Epidermal melanocyte (primary cell): ENCODE results near the gene PCGF3.
"Not testable (repeated sequence)": the region's sequence is repeated elsewhere in the genome, so short reads cannot be mapped to it uniquely, and the experiment has no call there.

ENCODE experiments used
- DNase-seq: peaks from one replicate; pipeline ENCODE4 v3.0.0; 2011; ENCODE audit warnings: low spot score; ENCODE audit not compliant: insufficient read length

The PCGF3 gene

DNA sequence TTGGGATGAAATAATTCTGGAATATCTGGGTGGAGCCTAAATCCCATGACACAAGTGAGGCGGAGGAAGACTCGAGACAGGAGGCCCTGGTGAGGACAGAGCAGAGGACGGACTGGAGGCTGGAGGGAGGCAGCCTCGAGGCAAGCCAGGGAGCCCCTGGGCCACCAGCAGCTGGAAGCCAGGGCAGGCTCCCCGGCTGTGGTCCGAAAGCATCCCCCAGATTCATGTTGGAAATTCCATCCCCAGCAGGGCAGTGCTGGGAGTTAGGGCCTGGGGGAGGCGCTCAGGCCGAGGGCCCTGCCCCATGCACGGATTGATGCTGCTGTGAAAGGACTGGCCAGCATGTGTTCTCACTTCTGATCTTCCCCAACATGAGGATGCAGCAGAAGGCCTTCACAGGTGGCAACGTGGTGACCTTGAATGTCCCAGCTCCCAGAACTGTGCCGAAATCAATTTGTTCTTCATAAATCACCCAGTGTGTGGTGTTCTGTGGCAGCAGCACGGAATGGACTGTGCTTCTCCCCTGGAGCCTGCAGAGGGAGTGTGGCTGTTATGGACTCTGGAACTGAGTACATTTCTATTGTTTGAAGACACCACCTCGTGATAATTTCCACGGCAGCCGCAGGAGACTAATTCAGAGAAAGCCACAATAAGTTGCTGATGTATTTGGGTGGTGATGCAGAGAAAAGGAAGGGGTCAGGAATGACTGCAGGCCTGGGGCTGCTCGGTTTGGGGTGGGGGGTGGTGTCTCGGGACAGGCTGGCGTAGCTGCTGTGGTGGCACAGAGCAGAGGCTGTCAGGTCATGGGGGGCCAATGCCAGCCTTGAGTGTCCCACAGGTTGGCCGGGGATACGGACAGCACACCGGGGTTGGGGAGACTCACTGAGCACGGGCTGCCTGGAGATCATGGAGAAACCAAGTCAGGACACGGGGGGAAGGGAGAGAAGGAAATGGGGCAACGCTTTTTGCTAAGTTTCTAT, 56.9 kb downstream of the PCGF3 start:
- DNase-seq = no peak

DNA sequence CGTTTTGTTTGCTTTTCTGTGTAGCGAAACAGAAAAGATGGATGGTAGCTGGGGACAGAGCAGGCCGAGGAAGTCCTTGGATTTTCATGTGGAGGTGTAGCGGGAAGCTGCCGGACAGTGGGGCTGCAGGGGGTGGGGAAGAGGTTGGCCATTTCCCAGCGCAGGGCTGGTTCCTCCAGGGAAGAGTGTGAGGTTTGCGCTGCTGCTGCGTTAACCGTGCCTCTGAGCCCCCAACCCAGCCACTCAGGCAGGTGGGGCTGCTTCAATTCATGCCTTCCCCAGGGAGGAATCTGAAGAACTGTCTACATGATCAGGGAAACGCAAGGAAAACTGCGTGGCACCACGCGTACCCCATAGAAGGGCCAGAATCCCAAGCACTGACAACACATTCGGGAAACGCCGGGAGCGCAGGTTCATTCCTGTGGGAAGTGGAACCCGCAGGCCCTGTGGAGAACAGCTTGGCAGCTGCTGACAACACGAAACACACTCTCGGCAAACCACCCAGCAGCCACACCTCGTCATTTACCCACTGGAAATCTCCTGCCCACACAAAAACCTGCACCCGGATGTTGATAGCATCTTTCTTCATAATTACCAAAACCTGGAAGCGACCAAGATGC, 57.7 kb downstream of the PCGF3 start:
- no peak for DNase-seq

DNA sequence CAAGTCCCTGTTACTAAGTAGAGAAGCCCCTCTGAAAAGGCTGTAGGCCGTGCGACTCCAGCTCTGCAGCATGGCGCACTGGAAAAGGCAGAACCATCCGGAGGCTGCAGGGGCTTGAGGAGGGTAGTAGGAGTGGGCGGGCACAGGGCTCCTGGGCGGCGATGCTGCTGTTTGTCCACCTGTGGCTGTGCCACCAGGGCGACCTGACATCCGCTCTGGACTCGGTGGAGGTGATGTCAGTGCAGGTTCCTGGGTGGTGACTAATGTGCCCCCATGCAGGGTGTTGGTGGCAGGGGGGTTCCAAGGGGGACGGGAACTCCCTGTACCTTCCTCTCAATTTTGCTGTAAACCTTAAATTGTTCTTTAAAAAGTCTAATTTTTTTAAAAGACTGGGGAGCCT, 58.3 kb downstream of the PCGF3 start:
- no peak for DNase-seq

DNA sequence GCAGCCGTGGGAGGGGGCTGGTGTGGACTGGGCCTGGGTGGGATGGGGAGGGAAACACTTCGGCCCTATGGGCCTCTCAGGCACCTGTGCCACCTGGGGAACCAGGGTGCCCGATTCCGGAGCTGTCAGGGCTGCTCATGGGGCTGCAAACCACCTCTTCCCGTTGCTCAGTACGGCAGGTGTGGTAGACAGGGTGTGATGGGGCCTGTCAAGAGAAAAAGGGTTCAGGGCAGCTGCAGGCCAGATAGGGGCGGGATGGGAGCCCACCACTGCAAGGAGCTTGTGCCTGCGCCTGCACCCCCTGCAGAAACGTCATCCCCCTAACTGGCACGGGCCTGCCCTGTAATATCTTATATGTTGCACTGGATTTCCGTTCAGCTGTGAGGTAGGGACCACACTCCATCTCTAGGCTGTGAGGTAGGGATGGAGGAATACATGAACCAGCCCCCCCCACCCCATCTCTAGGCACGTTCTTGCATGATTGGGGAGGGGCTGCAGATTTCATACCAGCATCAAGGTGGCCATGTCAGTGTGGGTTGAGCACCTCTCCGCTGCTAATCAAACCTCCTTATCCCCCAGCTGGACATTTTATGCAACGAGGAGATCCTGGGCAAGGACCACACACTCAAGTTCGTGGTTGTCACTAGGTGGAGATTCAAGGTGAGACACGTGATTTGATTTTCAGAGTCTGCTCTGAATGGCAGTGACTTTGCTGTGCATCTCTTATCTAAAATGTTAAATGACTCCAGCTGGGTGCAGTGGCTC, 59.0 kb downstream of the PCGF3 start:
- DNase-seq = no peak

DNA sequence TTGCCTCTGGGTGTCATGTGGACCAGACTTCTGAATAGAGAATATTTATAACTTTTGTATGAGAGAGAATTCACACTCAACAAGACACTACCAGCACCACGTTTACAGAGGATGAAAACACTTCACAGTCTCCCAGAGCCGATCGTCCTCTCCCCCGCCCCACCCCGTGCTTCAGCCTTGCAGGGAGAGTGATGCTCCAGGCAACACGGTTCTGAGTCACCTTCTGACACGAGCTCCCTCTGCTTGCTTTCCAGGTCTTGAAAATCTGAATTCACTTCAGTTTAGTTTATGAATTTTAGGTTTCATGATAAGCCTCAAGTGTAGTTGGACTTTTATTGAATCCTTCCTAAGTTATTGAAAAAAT, 60.5 kb downstream of the PCGF3 start:
- no peak for DNase-seq

DNA sequence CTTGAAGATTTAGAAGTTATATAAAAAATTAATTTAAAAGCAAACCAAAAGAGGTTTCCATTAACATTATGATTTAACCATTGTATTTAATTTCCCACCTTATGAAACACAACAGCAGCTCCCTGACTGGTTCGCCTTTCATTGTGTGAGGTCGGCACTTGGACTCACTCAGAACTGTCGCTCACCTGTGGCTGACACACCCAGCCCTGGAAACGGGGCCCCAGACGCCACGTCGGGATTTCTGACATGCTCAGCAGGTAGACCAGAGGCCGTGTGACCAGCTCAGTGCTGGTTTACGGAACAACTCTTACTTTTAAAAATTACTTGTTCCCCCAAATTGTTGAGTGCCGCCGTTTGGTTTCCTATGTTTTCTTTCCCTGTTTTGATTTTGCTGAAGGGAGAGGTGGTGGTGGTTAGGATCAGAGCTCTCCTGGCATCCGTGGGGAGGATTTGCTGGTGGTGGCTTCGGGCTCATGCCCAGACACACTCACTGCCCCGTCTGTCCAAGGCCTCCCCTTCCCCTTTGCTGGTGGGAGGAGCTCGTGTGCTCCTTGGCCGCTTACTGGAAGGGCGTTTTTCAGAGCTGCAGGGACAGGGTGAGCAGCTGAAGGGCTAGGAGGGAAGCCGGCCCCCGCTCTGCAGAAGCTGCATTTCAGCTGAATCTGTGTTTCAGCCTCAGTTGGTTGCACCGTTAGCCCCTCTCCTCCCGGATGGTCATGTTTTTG, 61.1 kb downstream of the PCGF3 start:
- DNase-seq = no peak

DNA sequence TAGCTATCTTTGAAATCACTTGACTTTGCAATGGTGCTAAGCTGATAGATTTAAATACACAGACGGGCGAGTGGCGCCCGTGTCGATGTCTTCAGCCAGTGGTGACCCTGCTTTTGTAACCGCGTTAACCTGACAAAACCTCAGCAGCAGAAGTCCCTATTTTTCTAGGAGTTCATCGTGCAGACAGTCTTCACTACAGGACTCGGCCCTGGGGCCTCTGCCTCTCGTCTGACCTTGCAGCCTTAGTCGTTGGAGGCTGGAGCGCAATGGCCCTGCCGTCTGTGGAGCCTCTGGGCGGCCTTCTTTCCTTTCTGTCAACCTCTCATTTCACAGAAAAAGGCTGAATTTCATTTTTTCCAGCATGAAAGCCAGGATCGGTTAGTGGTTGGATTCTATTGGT, 62.4 kb downstream of the PCGF3 start:
- no peak for DNase-seq

DNA sequence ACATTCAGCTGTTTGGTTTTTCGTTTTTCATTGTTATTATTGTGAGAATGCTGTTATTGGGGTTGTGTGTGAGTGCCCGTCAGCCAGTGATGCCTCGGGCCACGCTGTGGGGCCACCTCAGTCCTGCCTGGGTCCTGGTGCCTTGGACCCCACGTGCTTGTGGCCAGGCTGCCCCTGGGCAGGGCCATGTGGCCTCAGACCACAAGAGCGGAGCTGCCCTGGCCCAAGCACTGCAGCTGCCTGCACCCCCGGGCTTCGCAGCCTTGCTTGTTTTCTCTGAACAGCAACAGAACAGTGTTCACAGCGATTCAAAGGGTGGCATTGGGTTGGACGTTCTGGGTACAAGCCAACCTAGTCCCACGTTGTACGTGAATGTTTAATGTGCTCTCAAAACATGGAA, 63.4 kb downstream of the PCGF3 start:
- no peak for DNase-seq

DNA sequence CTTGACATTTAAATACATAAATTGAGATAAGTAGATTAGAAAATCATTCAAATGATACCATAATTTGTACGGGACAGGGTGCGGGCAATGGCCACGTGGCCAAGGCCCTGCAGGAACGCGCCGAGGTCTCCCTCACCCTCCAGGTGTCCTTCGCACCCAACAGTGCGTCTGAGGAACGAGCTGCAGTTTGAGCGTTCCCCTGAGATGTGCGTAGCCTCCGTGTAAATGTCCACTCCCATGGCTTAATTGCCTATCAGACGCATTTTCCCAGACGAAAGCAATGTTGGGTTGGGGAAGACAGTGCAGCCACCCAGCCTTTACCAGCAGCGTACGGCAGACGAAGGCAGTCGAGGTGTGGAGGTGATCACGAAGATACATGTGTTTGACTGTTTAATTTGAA, 63.9 kb downstream of the PCGF3 start:
- DNase-seq = no peak

DNA sequence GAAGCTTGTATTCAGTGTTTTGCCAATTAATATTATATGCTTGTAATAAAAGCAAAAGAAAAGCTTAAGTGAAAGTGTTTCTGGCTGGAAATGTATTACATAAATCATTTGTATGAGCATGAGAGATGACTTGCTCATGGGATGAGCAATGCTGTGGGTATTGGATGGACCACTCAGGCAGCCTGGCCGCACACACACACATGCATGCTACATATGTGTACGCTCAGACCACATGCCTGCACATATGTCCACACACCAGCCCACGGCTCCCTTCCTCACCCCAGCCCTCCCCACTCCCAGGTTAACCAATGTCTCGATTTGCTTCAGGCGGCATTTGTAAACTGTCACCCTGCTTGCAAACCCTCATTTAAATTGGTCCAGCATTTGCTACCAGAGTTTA, 64.4 kb downstream of the PCGF3 start:
- no peak for DNase-seq

DNA sequence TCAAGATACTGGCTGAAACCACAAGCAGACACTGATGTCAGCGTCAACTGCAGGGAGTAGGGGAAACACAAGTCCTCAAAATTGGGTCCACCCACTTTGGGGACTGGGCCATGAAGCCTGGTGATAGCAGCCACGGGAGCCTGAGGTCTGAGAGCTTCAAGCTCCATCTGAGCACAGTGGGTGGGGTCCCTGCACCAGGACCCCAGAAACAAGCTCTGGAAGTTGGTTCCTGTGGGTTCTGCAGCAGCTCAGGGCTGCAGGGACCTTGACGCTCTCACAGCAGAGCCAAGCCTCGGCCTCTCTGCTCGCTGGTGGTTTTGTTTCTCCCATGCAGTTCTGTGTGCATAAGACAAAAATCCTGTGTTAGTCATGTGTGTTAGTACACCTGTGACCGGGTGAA, 65.8 kb downstream of the PCGF3 start:
- DNase-seq = no peak

DNA sequence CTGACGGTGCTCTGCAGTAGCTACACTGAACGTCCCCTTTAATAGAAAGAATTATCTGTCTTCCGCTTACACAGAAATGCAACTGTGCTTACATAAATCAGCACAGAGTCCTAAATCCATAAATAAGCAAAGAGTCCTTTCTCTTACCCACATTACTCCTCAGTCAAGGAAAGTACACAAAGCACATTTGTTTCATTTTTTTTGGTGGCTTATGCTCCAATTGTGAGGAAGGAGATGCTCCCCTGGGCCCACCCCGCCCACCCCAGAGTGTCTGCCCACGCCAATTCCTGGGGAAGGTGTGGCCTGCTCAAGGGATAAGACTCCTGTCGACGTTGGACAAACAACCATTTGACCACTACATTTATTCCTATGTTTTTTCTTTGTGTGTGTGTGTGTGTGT, 66.5 kb downstream of the PCGF3 start:
- no peak for DNase-seq

DNA sequence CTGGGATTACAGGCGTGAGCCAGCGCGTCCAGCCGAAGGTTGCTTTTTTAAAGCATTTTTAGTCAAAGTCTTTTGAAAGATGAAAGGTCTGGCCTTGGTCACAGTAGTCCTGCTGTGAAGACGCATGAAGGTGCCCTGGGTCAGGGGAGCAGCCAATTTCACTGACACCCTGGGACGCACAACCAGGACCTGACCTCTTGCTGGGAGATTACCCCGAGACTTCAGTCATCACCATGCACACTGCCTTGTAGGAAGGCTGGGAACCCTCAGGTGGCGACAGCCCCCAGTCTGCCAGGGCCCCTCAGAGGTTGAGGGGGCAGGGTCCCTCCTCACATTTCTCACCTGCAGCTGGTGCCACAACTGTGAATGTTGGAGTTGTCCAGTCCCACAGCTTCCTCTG, 67.1 kb downstream of the PCGF3 start:
- DNase-seq = no peak

DNA sequence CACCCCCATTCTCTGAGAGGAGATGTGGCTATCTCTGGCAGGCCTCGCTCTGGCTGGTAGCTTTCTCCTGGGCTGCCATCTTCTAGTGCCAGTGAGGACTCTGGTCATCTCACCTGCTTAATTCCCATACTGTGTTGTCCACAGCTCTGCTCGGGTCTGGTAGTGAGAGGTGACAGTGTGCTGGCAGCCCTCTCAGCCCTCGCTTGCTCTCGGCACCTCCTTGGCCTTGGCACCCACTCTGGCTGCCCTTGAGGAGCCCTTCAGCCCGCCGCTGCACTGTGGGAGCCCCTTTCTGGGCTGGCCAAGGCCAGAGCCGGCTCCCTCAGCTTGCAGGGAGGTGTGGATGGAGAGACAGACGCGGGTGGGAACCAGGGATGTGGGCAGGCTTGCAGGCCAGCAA, 67.6 kb downstream of the PCGF3 start:
- no peak for DNase-seq

DNA sequence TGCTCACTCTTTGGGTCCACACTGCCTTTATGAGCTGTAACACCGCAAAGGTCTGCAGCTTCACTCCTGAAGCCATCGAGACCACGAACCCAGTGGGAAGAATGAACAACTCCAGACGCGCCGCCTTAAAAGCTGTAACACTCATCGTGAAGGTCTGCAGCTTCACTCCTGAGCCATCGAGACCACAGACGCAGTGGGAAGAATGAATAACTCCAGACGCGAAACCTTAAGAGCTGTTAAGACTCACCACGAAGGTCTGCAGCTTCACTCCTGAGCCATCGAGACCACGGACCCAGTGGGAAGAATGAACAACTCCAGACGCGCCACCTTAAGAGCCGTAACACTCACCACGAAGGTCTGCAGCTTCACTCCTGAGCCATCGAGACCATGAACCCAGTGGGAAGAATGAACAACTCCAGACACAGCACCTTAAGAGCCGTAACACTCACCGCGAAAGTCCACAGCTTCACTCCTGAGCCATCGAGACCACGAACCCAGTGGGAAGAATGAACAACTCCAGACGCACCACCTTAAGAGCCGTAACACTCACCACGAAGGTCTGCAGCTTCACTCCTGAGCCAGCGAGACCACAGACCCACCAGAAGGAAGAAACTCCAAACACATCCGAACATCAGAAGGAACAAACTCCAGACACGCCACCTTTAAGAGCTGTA, 68.9 kb downstream of the PCGF3 start:
- not testable (repeated sequence) for DNase-seq

DNA sequence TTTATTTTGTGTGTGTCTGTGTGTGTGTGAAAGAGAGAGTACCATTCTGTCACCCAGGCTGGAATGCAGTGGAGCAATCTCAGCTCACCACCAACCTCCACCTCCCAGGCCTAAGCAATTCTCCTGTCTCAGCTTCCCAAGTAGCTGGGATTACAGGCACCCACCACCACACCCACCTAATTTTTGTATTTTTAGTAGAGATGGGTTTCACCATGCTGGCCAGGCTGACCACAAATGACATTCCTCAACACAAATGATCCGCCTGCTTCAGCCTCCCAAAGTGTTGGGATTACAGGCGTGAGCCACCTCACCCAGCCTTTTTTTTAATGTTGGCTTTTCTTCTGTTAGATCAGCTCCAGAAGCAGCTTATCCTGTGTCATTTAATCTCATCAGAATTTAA, 69.9 kb downstream of the PCGF3 start:
- DNase-seq = not testable (repeated sequence)

DNA sequence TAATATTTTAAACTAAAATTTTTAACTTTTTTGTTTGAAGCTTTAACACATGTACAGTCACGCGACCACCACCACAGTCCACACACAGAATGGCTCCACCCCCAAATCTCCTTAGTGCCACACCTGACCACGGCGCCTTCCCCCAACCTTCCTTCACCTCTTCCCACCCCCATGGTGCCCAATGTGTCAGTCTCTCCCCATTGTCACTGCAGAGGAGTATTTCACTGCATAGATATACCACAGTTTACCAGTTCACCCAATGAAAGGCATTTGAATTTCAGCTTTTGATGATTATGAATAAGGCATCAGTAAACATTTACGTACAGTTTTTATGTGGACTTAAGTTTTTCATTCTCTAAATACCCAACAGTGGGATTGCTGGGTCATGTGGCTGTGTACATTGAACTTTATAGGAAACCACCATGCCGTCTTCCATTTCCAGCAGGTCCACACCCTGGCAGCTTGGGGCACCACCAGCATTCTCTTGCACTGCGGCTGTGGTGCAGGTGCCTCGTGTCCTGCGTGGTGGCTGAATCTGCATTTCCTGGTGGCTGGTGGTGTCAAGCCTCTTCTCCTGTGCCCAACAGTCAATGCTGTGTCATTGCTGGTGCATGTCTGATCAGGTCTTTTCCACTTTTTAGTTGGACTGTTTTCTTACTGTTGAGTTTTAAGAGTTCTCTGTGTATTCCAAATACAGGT, 71.3 kb downstream of the PCGF3 start:
- no peak for DNase-seq

DNA sequence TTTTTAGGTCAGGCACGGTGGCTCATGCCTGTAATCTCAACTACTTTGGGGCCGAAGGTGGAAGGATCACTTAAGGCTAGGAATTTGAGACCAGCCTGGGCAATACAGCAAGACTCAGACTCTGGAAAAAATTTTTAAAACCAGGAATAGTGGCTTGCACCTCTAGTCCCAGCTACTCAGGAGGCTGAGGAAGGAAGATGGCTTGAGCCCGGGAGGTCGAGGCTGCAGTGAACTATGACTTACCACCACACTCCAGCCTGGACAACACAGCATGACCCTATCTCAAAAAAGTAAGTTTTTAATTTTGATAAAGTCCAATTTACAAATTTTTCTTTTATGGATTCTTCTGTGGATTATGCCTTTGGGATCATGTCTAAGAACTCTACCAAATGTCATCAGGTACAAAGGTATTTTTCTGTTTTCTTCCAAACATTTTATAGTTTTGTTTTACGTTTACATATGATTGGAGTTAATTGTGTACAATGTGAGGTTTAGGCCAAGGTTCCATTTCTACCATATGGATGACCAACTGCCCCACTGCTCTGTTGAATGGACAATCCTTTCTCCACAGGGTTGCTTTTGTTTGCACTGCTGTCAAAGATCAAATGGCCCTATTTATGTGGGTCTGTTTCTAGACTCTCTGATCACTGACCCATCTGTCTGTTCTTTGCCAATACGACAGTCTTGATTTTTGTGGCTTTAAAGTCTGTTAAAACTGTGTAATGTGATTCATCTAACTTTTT, 72.1 kb downstream of the PCGF3 start:
- DNase-seq = no peak

DNA sequence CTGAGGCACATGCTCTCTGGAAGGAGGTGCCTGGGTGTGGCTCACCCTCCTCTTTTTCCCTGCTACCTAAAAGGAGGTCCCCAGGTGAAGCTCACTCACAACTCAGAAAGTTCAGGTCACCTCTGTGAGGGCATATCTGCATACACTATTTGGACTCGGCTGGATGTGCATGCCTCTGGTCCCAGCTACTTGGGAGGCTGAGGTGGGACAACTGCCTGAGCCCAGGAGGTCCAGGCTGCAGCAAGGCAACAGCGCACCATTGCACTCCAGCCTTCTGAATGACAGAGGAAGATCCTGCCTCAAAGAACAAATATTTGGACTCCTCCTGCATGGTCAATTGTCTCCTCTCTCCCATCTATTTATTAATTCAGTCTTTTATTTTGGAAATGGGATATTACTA, 73.9 kb downstream of the PCGF3 start:
- DNase-seq = no peak

DNA sequence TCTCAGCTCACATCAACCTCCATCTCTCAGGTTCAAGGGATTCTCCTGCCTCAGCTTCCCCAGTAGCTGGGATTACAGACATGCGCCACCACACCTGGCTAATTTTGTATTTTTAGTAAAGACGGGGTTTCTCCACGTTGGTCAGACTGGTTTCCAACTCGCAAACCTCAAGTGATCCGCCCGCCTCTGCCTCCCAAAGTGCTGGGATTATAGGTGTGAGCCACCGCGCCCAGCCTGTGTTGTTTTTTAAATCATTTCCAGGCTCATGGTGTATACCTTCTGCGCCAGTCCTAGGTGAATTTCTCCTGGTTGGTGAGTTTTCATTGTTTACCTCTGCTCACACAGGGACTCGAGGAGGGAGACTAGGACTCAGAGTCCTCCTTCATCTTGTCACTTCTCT, 74.6 kb downstream of the PCGF3 start:
- DNase-seq = not testable (repeated sequence)
